Activated B cell treated with CpG ODN at 0.5 μM for 24 hours (primary cell): Measurements from ENCODE around the gene SLAMF7. TPM values are rescaled to one million over a fixed set of nuclear protein-coding genes. Genes with fewer than 3 reads are reported as not detected.
A peak's percentile ranks its signal among the peaks of the same experiment; 100 is the strongest.

ENCODE experiments used
- ATAC-seq: fragments of 200-7000 bp; cut with Tn5 transposase; one replicate; pipeline ENCODE4 v1.10.0; 2021; ENCODE audit warnings: low read depth, mild to moderate bottlenecking, moderate library complexity
- CTCF ChIA-PET: fragments of 350-600 bp; sonication (Branson Sonifier 250); formaldehyde crosslinking; loops from one replicate; lab custom pipeline; 2021; ENCODE audit warnings: antibody characterized with exemption; lab: Charles Lee
- POLR2A ChIA-PET: fragments of 350-600 bp; sonication (Branson Sonifier 250); formaldehyde crosslinking; loops from one replicate; lab custom pipeline; 2021; ENCODE audit warnings: antibody characterized with exemption; lab: Charles Lee
- DNase-seq: peaks from one replicate; pipeline ENCODE4 v3.0.0; 2022
- H3K27ac Mint-ChIP-seq: one replicate; pipeline ENCODE4 v1.8.0; 2020; ENCODE audit warnings: mixed read lengths
- H3K27me3 Mint-ChIP-seq: one replicate; pipeline ENCODE4 v1.8.0; 2021; ENCODE audit warnings: mixed read lengths
- H3K36me3 Mint-ChIP-seq: one replicate; pipeline ENCODE4 v1.8.0; 2021; ENCODE audit warnings: low read depth, mixed read lengths
- H3K4me1 Mint-ChIP-seq: one replicate; pipeline ENCODE4 v1.8.0; 2021; ENCODE audit warnings: mixed read lengths
- H3K4me3 Mint-ChIP-seq: one replicate; pipeline ENCODE4 v1.8.0; 2020; ENCODE audit warnings: mild to moderate bottlenecking, mixed read lengths
- H3K9me3 Mint-ChIP-seq: one replicate; pipeline ENCODE4 v1.8.0; 2020; ENCODE audit warnings: mixed read lengths
- intact Hi-C: fragments of 100-400 bp; cut with micrococcal nuclease; formaldehyde crosslinking; loops from one replicate; pipeline ENCODE4 v1.15.1; 2024
- total RNA-seq: library from RNA; stranded (reverse); gene quantifications from 2 replicates; pipeline ENCODE4 v1.2.3, GENCODE V29; 2022
- TF ChIP-seq, protein P1 (sequence below): fragments of 200-600 bp; IDR thresholded peaks from one replicate; pipeline ENCODE4 v1.8.0; 2022; ENCODE audit warnings: antibody characterized with exemption, mild to moderate bottlenecking

The SLAMF7 gene
- total RNA-seq, 1 donor from 2014 or later = 119 TPM

DNA sequence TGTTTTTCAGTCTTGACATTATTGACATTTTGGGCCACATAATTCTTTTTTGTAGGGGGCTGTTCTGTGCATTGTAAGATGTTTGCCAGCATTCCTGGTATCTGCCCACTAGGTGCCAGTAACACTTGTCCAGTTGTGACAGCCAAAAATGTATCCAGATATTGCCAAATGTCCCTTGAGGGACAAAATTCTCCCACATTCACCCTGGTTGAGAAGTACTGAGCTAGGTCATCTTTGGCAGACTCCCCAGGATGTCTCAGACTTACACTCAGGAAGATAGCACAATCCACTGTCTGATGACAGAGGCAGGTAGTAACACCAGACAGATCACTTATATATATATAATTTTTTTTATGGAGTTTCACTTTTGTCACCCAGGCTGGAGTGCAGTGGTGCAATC is 33.3 kb upstream of the SLAMF7 start:
- peaks cover 57% of the 10 kb centered on the region for H3K36me3 Mint-ChIP-seq
- DNase-seq (no peak), ATAC-seq (no peak)
- ChIA-PET CTCF (interaction anchor here (1.5 kb wide), 1 partner anchor 87 kb away, joined by 3 read pairs; no protein-coding TSS in a partner anchor), POLR2A (no interaction called here)
- peaks cover 3% of the 10 kb centered on the region for H3K4me1 Mint-ChIP-seq
- no peak overlapping the region for H3K27ac Mint-ChIP-seq
- peak overlapping the region; percentile 42 for H3K4me3 Mint-ChIP-seq
- no peaks in the 10 kb centered on the region for H3K27me3 Mint-ChIP-seq
- no peaks in the 10 kb centered on the region for H3K9me3 Mint-ChIP-seq
- TF ChIP-seq, protein P1, sequence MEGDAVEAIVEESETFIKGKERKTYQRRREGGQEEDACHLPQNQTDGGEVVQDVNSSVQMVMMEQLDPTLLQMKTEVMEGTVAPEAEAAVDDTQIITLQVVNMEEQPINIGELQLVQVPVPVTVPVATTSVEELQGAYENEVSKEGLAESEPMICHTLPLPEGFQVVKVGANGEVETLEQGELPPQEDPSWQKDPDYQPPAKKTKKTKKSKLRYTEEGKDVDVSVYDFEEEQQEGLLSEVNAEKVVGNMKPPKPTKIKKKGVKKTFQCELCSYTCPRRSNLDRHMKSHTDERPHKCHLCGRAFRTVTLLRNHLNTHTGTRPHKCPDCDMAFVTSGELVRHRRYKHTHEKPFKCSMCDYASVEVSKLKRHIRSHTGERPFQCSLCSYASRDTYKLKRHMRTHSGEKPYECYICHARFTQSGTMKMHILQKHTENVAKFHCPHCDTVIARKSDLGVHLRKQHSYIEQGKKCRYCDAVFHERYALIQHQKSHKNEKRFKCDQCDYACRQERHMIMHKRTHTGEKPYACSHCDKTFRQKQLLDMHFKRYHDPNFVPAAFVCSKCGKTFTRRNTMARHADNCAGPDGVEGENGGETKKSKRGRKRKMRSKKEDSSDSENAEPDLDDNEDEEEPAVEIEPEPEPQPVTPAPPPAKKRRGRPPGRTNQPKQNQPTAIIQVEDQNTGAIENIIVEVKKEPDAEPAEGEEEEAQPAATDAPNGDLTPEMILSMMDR = no peak
- intact Hi-C loops = loop anchor here (2.0 kb wide), 1 partner anchor 21 kb away; no protein-coding TSS in a partner anchor

GRCh38 chr1:160706526-160707235 is 32.4 kb upstream of the SLAMF7 start:
- DNase-seq = no peak
- ChIA-PET CTCF (interaction anchor here (1.2 to 2.2 kb wide), 6 partner anchors 24 to 88 kb away, joined by 3 to 19 read pairs (median 5); no protein-coding TSS in a partner anchor), POLR2A (interaction anchor here (0.8 to 2.5 kb wide), 8 partner anchors 10 to 470 kb away, joined by 3 to 12 read pairs (median 4); partner anchors contain the start of gene SLAMF7)
- ATAC-seq = no peak
- Mint-ChIP-seq H3K36me3 (peaks cover 56% of the 10 kb centered on the region), H3K4me3 (no peak overlapping the region), H3K9me3 (no peaks in the 10 kb centered on the region), H3K27me3 (no peaks in the 10 kb centered on the region), H3K27ac (no peak overlapping the region), H3K4me1 (peaks cover 5% of the 10 kb centered on the region)
- intact Hi-C loops = no loop called here
- TF ChIP-seq, protein P1 = no peak

GRCh38 chr1:160707236-160708064 is 31.6 kb upstream of the SLAMF7 start:
- TF ChIP-seq, protein P1 = no peak
- H3K4me1 Mint-ChIP-seq = peaks cover 12% of the 10 kb centered on the region
- ATAC-seq = no peak

GRCh38 chr1:160708118-160708517 is 30.9 kb upstream of the SLAMF7 start:
- no peaks in the 10 kb centered on the region for H3K27me3 Mint-ChIP-seq
- no peak overlapping the region for H3K4me3 Mint-ChIP-seq
- peaks cover 19% of the 10 kb centered on the region for H3K4me1 Mint-ChIP-seq
- ChIA-PET POLR2A (interaction anchor here (1.0 to 2.5 kb wide), 13 partner anchors 8 to 361 kb away, joined by 3 to 13 read pairs (median 4); partner anchors contain the start of genes SLAMF1 and SLAMF7), CTCF (interaction anchor here (0.9 to 2.2 kb wide), 9 partner anchors 20 to 390 kb away, joined by 3 to 19 read pairs (median 4); partner anchors contain the start of genes ITLN2 and KLHDC9)
- DNase-seq = no peak
- peak; percentile 27 for ATAC-seq
- H3K27ac Mint-ChIP-seq = no peak overlapping the region
- TF ChIP-seq, protein P1 = no peak
- H3K9me3 Mint-ChIP-seq = no peaks in the 10 kb centered on the region
- intact Hi-C loops = no loop called here
- peaks cover 42% of the 10 kb centered on the region for H3K36me3 Mint-ChIP-seq

More at GRCh38 chr1:160707236-160708064, 31.6 kb upstream of the SLAMF7 start:
- peaks cover 48% of the 10 kb centered on the region for H3K36me3 Mint-ChIP-seq
- DNase-seq = no peak
- ChIA-PET CTCF (interaction anchor here (0.9 to 2.2 kb wide), 10 partner anchors 20 to 390 kb away, joined by 3 to 19 read pairs (median 4); partner anchors contain the start of genes ITLN2 and KLHDC9), POLR2A (interaction anchor here (0.6 to 2.5 kb wide), 17 partner anchors 9 to 469 kb away, joined by 3 to 13 read pairs (median 4); partner anchors contain the start of genes SLAMF1 and SLAMF7)
- H3K9me3 Mint-ChIP-seq = no peaks in the 10 kb centered on the region
- intact Hi-C loops = no loop called here
- no peak overlapping the region for H3K4me3 Mint-ChIP-seq
- no peaks in the 10 kb centered on the region for H3K27me3 Mint-ChIP-seq
- no peak overlapping the region for H3K27ac Mint-ChIP-seq
